Common myeloid progenitor, CD34-positive (primary cell): ENCODE measurements around the gene TFEB. TPM values are rescaled to one million over a fixed set of nuclear protein-coding genes. Genes with fewer than 3 reads are reported as not detected.

ENCODE experiments used
- CTCF ChIA-PET: fragments of 350-600 bp; sonication (Branson Sonifier 250); formaldehyde crosslinking; loops from one replicate; lab custom pipeline; 2021; ENCODE audit warnings: antibody characterized with exemption; lab: Charles Lee
- POLR2A ChIA-PET: fragments of 350-600 bp; sonication (Branson Sonifier 250); formaldehyde crosslinking; loops from one replicate; lab custom pipeline; 2021; ENCODE audit warnings: antibody characterized with exemption; lab: Charles Lee
- DNase-seq, 3 donors: peaks; one replicate each; pipeline versions ENCODE4 v3.0.0 to v3.0.0-alpha.2; 2013
- H3K27ac ChIP-seq, 2 experiments: 1 replicate in 1 of 2; 2 replicates in 1 of 2; pipeline ENCODE4 v1.7.0; 2013; ENCODE audit warnings: inconsistent platforms in 2 of 2, low read length in 2 of 2, mild to moderate bottlenecking in 2 of 2, low read depth in 1 of 2, moderate library complexity in 1 of 2; ENCODE audit not compliant: severe bottlenecking in 2 of 2, insufficient read depth in 1 of 2, poor library complexity in 1 of 2
- H3K27me3 ChIP-seq, 5 experiments: replicated peaks in 2 of 5; 1 replicate in 3 of 5; 2 replicates in 2 of 5; pipeline versions ENCODE4 v1.6.1 to v1.7.0; 2013; ENCODE audit warnings: low read length in 4 of 5, mild to moderate bottlenecking in 2 of 5, moderate library complexity in 2 of 5, inconsistent platforms in 1 of 5; ENCODE audit not compliant: insufficient read depth in 5 of 5, control insufficient read depth in 4 of 5
- H3K36me3 ChIP-seq, 4 experiments: 1 replicate in 2 of 4; 2 replicates in 2 of 4; pipeline versions ENCODE4 v1.6.1 to v1.7.0; 2013; ENCODE audit warnings: low read length in 3 of 4, control low read depth in 1 of 4, mild to moderate bottlenecking in 1 of 4; ENCODE audit not compliant: control insufficient read depth in 4 of 4, insufficient read depth in 4 of 4
- H3K4me1 ChIP-seq, 4 experiments: 1 replicate in 3 of 4; 2 replicates in 1 of 4; pipeline versions ENCODE4 v1.6.1 to v1.7.1; 2013; ENCODE audit warnings: low read length in 3 of 4, mild to moderate bottlenecking in 3 of 4, control low read depth in 1 of 4, inconsistent platforms in 1 of 4, moderate library complexity in 1 of 4; ENCODE audit not compliant: control insufficient read depth in 4 of 4, insufficient read depth in 4 of 4; ENCODE audit errors: control extremely low read depth in 1 of 4
- H3K4me3 ChIP-seq, 7 experiments: 1 replicate in 4 of 7; 2 replicates in 3 of 7; pipeline versions ENCODE4 v1.5.1 to v1.7.0; 2013; ENCODE audit warnings: mild to moderate bottlenecking in 7 of 7, low read length in 6 of 7, moderate library complexity in 6 of 7, inconsistent platforms in 2 of 7, low read depth in 2 of 7, control low read depth in 1 of 7; ENCODE audit not compliant: insufficient read depth in 4 of 7, control insufficient read depth in 1 of 7; ENCODE audit errors: extremely low read depth in 1 of 7
- H3K9me3 ChIP-seq, 5 experiments: 1 replicate in 4 of 5; 2 replicates in 1 of 5; pipeline versions ENCODE4 v1.6.1 to v1.7.1; 2013; ENCODE audit warnings: low read length in 4 of 5, mild to moderate bottlenecking in 2 of 5, inconsistent platforms in 1 of 5, low read depth in 1 of 5, moderate library complexity in 1 of 5; ENCODE audit not compliant: control insufficient read depth in 4 of 5, insufficient read depth in 2 of 5; ENCODE audit errors: control extremely low read depth in 1 of 5
- WGBS: methylation state at CpG from one replicate; pipeline ENCODE4 v1.1.5; 2013; ENCODE audit not compliant: insufficient coverage; 5-methylcytosine and 5-hydroxymethylcytosine counted together
- polyA plus RNA-seq: library from polyadenylated mRNA; unstranded; fragments of 120-200 nt; gene quantifications from one replicate; pipeline ENCODE4 v1.2.1, GENCODE V29; 2013

The TFEB gene
- 8.0 TPM for polyA plus RNA-seq

GRCh38 chr6:41735427-41736185 lies at the start of gene TFEB:
Gene TFEB, minus strand, starts transcription at chr6:41735608. Its CDS starts 44,395 bp downstream, at chr6:41691213.
- Histone ChIP-seq H3K4me1 (peaks cover 0 to 39% (median 22%) of the 10 kb centered on the region in 4 experiments), H3K4me3 (peak within 1 kb of the TSS; percentile 56 to 85 (median 69)), H3K36me3 (no peaks in the 10 kb centered on the region), H3K27ac (no peak within 1 kb of the TSS), H3K27me3 (no peaks in the 10 kb centered on the region), H3K9me3 (no peaks in the 10 kb centered on the region)
- CTCF ChIA-PET, result interaction anchor here (0.6 to 9.3 kb wide), 6 partner anchors 9 to 308 kb away, joined by 3 to 90 read pairs (median 5); no protein-coding TSS in a partner anchor
- 9% methylated on average over 34 of the region's 50 CpGs for WGBS
- POLR2A ChIA-PET, result interaction anchor here (1.6 kb wide), 1 partner anchor 32 kb away, joined by 4 read pairs; no protein-coding TSS in a partner anchor
- peak; percentile 89 to 93 (median 92) for DNase-seq

- Histone ChIP-seq H3K4me3 (no peak overlapping the region), H3K27ac (no peak overlapping the region), H3K4me1 (peaks cover 8 to 50% (median 32%) of the 10 kb centered on the region in 4 experiments), H3K9me3 (no peaks in the 10 kb centered on the region), H3K36me3 (peaks cover 3 to 8% (median 6%) of the 10 kb centered on the region in 4 experiments), H3K27me3 (no peaks in the 10 kb centered on the region)
- CTCF ChIA-PET, result interaction anchor here (1.2 to 7.2 kb wide), 6 partner anchors 9 to 267 kb away, joined by 3 to 58 read pairs (median 12); no protein-coding TSS in a partner anchor
- WGBS, result 100% methylated on average over 1 of the region's 5 CpGs
- DNase-seq, result no peak
- POLR2A ChIA-PET, result no interaction called here
Observed at GRCh38 chr6:41784581-41785171, 49.3 kb upstream of the TFEB start.

GRCh38 chr6:41783106-41783780 lies 47.8 kb upstream of the TFEB start:
- ChIA-PET CTCF (interaction anchor here (0.7 to 7.2 kb wide), 8 partner anchors 7 to 431 kb away, joined by 3 to 58 read pairs (median 10); no protein-coding TSS in a partner anchor), POLR2A (no interaction called here)
- Histone ChIP-seq H3K27me3 (no peaks in the 10 kb centered on the region), H3K4me1 (peaks cover 10 to 51% (median 38%) of the 10 kb centered on the region in 4 experiments), H3K36me3 (no peaks in the 10 kb centered on the region), H3K27ac (no peak overlapping the region), H3K9me3 (no peaks in the 10 kb centered on the region), H3K4me3 (no peak overlapping the region)
- no peak for DNase-seq
- WGBS, result 71% methylated on average over 1 of the region's 6 CpGs

- WGBS, result 14% methylated on average over 1 of the region's 3 CpGs
- no peaks in the 10 kb centered on the region for H3K27me3 ChIP-seq
- peaks cover 24 to 64% (median 49%) of the 10 kb centered on the region in 4 experiments for H3K4me1 ChIP-seq
- H3K36me3 ChIP-seq, result no peaks in the 10 kb centered on the region
- ChIA-PET CTCF (interaction anchor here (0.6 to 7.2 kb wide), 8 partner anchors 8 to 265 kb away, joined by 3 to 58 read pairs (median 3); no protein-coding TSS in a partner anchor), POLR2A (no interaction called here)
- peak overlapping the region in 5 of 7 experiments; percentile 70 to 83 (median 74) for H3K4me3 ChIP-seq
- H3K27ac ChIP-seq, result peak overlapping the region in 1 of 2 experiments; percentile 32
- H3K9me3 ChIP-seq, result no peaks in the 10 kb centered on the region
- DNase-seq, result no peak
Observed at GRCh38 chr6:41781366-41781730, 45.9 kb upstream of the TFEB start.

- CTCF ChIA-PET, result interaction anchor here (0.5 to 7.2 kb wide), 8 partner anchors 9 to 390 kb away, joined by 3 to 58 read pairs (median 3); no protein-coding TSS in a partner anchor
Observed at GRCh38 chr6:41780551-41781365, 45.4 kb upstream of the TFEB start, which contains the start of gene PRICKLE4. Gene PRICKLE4, plus strand, starts transcription at chr6:41780782. Its CDS starts 2,692 bp downstream, at chr6:41783474.

More at GRCh38 chr6:41780551-41781365, 45.4 kb upstream of the TFEB start, which contains the start of gene PRICKLE4:
- H3K4me1 ChIP-seq, result peaks cover 24 to 58% (median 47%) of the 10 kb centered on the region in 4 experiments
- DNase-seq, result peak in 1 of 3 donors; percentile 22
- no peaks in the 10 kb centered on the region for H3K9me3 ChIP-seq
- peaks cover 0 to under 1% (median 0%) of the 10 kb centered on the region in 4 experiments for H3K36me3 ChIP-seq
- POLR2A ChIA-PET, result interaction anchor here (0.6 kb wide), 1 partner anchor 18 kb away, joined by 4 read pairs; no protein-coding TSS in a partner anchor
- H3K27ac ChIP-seq, result peak within 1 kb of the TSS in 1 of 2 experiments; percentile 69
- no peaks in the 10 kb centered on the region for H3K27me3 ChIP-seq
- WGBS, result 0% methylated on average over 10 of the region's 36 CpGs
- peak within 1 kb of the TSS; percentile 52 to 85 (median 74) for H3K4me3 ChIP-seq
